NB4 (cell line): ENCODE measurements around the gene TDRD15.

ENCODE experiments used
- DNase-seq: peaks from one replicate; pipeline ENCODE4 v3.0.0; 2010; ENCODE audit warnings: low read depth
- H3K4me3 ChIP-seq: one replicate; pipeline ENCODE4 v1.5.1; 2011; ENCODE audit warnings: mild to moderate bottlenecking, low read depth, low read length, moderate library complexity
- MYC ChIP-seq: IDR thresholded peaks from 2 replicates; pipeline ENCODE4 v1.6.1; 2011; ENCODE audit warnings: low read depth, low read length
- POLR2A ChIP-seq: IDR thresholded peaks from 2 replicates; pipeline ENCODE4 v1.6.1; 2011; ENCODE audit warnings: mild to moderate bottlenecking; ENCODE audit not compliant: insufficient read length; ENCODE audit errors: extremely low read depth
- TF ChIP-seq, protein P1 (sequence below): IDR thresholded peaks from one replicate; pipeline ENCODE4 v1.5.1; 2012; ENCODE audit warnings: low read depth, low read length
- TF ChIP-seq, protein P2 (sequence below): IDR thresholded peaks from 2 replicates; pipeline ENCODE4 v1.6.1; 2011; ENCODE audit warnings: low read depth, low read length

TDRD15 gene

DNA sequence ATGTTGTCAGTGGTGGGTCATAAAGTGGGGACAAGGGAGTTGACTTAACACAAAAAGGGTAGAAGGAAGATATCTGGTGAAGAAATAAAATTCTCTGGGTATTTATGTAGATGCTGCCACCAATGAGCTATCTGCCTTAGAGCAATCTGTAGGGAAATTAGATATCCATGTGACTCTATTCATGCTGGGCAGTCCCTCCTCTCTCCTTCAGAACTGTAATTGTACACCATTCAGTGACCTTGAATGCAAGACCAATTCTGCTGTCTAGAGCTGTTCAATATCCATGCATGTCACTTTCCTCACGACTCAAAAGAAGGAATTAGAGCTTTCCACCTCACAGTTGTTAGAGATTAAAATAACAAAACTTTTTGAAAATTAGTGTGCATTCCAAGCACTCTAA is 28.6 kb upstream of the TDRD15 start:
- TF ChIP-seq MYC (no peak), POLR2A (no peak)
- TF ChIP-seq, protein P1, sequence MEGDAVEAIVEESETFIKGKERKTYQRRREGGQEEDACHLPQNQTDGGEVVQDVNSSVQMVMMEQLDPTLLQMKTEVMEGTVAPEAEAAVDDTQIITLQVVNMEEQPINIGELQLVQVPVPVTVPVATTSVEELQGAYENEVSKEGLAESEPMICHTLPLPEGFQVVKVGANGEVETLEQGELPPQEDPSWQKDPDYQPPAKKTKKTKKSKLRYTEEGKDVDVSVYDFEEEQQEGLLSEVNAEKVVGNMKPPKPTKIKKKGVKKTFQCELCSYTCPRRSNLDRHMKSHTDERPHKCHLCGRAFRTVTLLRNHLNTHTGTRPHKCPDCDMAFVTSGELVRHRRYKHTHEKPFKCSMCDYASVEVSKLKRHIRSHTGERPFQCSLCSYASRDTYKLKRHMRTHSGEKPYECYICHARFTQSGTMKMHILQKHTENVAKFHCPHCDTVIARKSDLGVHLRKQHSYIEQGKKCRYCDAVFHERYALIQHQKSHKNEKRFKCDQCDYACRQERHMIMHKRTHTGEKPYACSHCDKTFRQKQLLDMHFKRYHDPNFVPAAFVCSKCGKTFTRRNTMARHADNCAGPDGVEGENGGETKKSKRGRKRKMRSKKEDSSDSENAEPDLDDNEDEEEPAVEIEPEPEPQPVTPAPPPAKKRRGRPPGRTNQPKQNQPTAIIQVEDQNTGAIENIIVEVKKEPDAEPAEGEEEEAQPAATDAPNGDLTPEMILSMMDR, result no peak
- TF ChIP-seq, protein P2, sequence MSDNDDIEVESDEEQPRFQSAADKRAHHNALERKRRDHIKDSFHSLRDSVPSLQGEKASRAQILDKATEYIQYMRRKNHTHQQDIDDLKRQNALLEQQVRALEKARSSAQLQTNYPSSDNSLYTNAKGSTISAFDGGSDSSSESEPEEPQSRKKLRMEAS, result no peak
- no peak for DNase-seq
- H3K4me3 ChIP-seq, result no peak overlapping the region

DNA sequence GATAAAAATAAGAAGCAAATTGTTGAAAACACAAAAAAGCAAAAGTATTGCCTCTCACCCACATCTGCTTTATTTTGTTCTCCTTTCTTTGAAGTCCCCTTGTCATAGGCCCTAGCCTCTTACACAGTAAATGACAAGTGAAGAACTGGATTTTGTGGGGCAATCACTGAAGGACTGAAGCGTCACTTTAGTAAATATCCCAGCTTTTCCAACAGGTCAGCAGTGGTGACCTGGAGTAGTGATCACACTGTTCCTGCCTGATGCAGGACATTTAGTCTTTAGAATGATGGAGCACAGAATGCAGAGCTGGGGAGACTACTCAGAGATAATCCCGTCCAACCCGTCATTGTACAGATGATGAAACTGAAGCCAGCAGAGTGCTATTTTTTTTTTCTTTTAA is 28.1 kb upstream of the TDRD15 start:
- no peak overlapping the region for H3K4me3 ChIP-seq
- TF ChIP-seq, protein P2, result no peak
- no peak for TF ChIP-seq POLR2A
- TF ChIP-seq, protein P1, result no peak
- no peak for TF ChIP-seq MYC
- no peak for DNase-seq

DNA sequence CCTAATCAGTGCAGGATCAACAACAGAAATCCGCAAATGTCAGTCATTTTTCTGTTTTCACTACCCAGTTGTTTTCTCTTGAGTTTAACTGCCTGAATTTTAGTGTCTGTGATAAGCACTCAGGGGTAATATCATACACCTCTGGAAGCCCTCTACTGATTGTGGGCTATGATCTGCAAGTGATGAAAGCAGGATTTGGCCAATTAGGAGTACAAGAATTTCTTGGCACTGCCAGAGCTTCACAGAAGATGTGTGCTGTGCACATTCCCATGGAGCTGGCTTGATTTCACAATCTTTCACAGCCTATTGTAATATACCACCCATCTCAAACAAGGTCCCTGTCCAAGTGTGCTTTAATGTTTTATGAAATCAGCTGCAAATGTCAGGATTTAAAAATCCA is 27.3 kb upstream of the TDRD15 start:
- TF ChIP-seq POLR2A, result no peak
- no peak for TF ChIP-seq MYC
- TF ChIP-seq, protein P1, result no peak
- TF ChIP-seq, protein P2, result no peak
- no peak for DNase-seq
- H3K4me3 ChIP-seq, result no peak overlapping the region

DNA sequence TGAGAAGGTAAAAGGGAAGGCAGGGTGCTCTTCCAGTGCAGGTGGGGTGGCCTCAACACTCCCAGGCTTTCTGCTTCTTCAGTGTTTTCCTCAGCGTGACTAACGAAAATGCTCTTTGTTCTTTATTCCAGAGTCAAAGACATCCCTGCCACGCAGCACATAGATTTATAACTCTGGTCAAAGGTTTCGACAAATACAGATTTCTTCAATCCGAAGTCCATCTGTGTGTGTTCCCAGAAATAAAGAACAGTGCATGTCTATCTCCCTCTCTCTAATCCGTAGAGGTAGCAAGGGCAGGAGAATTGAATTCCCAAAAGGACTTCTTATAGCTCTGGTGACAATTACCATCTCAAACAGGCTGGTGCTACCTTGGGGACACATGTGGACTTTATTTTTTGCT is 26.4 kb upstream of the TDRD15 start:
- TF ChIP-seq, protein P2, result no peak
- TF ChIP-seq, protein P1, result no peak
- TF ChIP-seq POLR2A (no peak), MYC (no peak)

DNA sequence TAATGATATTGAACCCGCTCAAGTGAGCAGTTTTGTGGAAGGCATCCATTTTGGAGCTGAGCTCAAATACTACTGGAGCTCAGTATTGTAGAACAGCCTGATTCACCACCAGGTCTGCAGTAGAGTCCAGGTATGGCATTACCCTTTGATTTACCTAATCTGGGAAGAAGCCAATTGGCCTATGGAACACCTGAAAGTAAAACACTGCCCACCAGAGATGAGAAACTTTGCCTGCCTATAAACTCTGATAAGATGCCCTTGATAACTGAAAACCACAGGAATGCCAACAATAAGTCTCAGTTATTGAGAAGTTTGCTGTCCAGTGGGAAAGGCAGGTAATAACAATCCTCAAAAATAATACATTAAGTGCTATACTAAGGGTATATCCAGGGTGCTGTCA is 25.5 kb upstream of the TDRD15 start:
- no peak overlapping the region for H3K4me3 ChIP-seq
- no peak for DNase-seq
- TF ChIP-seq POLR2A (no peak), MYC (no peak)
- TF ChIP-seq, protein P2, result no peak
- TF ChIP-seq, protein P1, result no peak

More for the DNA sequence above, 26.4 kb upstream of the TDRD15 start:
- DNase-seq, result no peak
- no peak overlapping the region for H3K4me3 ChIP-seq

DNA sequence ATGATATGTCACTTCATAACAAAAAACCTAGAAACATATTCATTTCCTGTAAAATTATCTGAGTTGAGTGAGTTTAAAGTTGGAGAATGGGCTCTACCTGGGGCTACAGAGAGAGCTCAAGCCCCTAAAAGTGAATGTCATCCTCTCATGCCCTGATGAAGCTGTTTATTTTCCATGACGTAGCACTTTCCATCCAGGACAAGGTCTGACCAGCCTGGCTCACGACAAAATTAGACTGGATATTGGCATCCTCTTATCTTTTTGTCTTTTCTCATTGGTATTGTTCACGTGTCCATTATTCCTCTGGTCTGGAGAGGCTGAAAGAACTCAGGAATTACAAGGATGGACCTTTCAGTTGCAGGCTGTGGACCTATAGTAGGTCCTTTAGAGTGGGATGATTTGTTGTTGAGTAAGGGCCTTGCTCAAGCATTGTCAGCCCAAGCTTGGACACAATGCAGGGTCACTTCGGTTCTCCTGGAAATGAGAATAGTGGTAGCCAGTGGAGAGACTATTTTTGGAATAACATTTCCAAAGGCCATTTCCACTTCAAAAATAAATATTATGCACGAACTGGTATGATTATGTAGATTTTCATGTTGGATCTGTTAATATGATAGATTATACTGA is 24.4 kb upstream of the TDRD15 start:
- TF ChIP-seq, protein P1, result no peak
- TF ChIP-seq POLR2A (no peak), MYC (no peak)
- TF ChIP-seq, protein P2, result no peak
- H3K4me3 ChIP-seq, result no peak overlapping the region
- DNase-seq, result no peak

DNA sequence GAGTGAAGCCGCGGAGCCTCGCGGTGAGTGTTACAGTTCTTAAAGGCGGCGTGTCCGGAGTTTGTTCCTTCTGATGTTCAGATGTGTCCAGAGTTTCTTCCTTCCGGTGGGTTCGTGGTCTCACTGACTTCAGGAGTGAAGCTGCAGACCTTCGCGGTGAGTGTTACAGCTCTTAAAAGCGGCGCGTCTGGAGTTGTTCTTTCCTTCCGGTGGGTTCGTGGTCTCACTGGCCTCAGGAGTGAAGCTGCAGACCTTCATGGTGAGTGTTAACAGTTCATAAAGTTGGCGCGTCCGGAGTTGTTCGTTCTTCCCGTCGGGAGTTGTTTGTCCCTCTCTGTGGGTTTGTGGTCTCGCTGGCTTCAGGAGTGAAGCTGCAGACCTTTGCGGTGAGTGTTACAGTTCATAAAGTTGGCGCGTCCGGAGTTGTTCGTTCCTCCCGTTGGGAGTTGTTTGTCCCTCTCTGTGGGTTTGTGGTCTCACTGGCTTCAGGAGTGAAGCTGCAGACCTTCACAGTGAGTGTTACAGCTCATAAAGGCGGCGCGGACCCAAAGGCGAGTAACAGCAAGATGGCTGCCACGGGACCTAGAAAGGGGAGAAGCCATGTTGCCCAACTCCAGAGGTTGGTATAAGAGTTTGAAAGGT is 22.1 kb upstream of the TDRD15 start:
- H3K4me3 ChIP-seq, result peak overlapping the region; percentile 35
- DNase-seq, result peak; percentile 92
